CD4-positive, alpha-beta T cell treated with Interleukin-15 for 1 hour (primary cell): ENCODE measurements around the gene RPRD2.

Experiments used
- DNase-seq: peaks from one replicate; pipeline ENCODE4 v3.0.0-alpha.2; 2020

RPRD2 gene

DNA sequence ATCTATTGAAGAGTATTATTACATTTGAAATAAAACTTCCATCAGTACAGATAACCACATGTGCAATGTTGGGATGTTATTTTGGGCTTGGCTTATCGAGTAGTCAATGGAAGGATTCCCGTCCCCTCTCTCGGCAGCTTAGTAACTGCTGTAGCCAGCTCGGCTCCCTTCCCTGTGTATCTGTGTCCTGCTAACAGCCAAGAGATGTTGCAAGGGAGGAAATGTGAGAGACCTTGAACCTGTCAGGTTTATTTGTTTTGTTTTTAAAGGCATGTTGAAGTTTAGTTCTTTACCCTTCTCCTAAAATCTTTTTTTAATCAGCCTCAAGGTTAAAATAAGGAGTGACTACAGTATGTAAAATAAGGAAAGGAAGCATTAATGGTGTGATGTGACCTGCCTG lies 109.7 kb downstream of the RPRD2 start:
- no peak for DNase-seq

DNA sequence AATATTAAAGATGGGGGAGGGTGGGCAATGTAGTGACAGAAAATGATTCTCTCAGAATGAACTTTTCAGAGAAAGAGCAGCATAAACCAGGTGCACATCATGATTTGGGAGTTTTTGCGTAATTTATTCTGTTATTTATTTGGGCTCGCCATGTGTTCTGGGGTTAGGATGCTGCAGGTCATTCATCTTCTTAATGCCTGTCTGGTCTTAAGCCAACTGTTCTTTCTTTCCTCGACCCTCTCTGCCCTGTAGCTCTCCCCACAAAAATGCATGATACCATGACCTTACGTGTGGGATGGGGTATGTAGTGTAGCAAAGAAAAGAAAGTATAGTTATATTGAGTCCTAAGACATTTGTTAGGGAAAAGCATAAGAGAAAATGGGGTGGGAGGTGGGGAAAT lies 110.9 kb downstream of the RPRD2 start:
- DNase-seq, result no peak

DNA sequence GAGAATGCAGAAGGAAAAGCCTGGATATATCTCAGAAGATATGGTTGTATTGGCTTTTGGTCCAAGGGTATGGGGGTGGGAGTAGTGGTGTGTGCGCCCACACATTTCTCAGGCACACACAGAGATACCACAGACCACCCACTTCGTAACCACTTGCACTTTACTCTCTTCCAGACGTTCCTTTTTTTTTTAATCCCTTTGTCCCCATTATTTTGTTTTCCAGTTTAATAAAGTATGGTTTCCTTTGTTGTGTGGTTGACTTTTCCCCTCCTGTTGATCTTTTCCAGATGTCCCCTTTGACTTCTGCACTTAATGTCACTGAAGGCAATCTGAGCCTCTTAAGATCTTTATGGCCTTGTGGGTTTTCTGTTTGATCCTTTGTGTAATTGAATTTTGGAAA lies 112.8 kb downstream of the RPRD2 start:
- no peak for DNase-seq

DNA sequence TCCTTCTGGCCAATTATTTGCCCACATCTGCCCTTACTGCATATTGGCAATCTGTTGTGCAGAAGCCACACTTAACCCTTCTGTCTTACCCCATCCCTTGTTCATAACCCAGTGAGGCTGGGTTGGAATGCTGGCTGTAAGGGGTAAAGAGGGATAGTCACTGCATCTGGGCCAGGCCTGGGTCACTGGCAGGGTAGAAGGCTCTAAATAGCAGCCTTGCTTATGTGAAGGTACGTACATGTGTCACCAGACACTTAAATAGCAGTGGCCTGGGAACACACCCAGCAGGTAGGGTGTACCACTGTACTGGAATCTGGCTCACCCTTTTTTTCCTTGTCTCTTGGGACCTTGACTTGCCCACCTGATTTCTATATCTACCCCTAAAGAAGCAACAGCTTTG lies 113.4 kb downstream of the RPRD2 start:
- no peak for DNase-seq

DNA sequence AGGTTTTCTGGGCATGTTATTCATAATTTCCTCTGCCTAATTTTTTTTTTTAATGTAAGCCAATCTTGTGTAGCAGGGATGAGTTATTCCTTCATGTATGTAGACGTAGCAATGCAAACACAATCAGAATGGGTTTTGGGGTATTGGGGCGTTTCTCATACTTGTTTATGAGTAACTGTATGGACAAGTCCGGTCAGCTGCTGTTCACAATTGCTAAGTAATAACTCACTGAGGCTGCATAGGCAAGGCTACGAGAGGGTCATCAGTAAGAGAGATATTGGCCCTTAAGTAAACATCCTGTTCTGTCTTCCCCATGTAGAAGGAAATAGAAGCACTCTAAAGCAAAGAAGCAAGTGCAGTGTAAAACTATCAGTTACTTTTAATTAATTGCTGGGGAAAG lies 113.8 kb downstream of the RPRD2 start:
- no peak for DNase-seq

DNA sequence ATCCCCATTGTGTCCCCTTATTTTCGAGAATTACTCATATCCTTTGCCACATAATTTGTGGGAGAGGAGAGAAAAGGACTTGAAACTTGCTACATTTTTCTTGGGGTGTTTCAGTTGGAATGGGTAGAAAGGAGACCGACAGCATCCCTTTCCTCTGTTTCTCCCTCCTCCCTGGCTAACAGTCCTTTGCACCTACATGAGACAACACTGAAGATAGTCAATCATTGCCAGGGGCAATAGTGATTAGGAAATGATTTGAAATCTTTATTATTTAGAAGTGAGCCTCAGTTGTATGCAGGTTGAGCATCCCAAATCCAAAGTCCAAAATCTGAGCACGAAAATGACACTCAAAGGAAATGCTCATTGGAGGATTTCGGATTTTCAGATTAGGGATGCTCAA lies 115.4 kb downstream of the RPRD2 start:
- DNase-seq, result no peak

DNA sequence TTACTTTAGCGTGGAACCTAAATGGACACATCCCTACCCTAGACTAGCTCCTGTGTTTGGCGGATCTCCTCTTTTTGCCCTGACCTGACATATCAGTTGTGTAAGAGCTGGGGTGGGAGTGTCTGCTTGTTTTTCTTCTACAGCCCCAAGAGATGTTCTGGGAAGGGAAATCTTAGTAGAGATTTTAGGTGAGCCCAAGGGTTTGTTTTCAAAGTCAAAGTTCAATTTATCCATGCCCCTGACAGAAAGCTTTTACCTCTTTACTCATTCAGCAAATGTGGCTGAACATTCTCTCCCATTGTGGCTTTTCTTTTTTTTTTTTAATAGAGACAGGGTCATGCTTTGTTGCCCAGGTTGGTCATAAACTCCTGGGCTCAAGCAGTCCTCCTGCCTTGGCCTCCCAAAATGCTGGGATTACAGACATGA lies 116.0 kb downstream of the RPRD2 start:
- no peak for DNase-seq

DNA sequence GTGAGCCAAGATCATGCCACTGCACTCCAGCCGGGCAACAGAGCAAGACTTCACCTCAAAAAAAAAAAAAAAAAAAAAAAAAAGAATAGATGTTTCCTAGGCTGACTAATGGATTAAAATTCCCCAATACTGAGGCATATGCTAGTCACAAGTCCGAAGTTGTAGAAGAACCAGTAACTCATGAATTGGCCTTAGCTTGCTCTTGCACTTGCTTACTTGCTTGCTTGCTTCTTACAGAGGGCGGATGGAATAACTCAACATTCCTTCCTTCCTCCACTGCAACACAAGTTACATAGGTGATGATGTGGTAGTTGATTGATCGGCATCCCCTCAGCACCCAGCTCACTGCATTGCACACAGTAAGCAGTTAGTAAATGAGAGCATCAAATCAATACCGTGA lies 120.5 kb downstream of the RPRD2 start:
- no peak for DNase-seq

DNA sequence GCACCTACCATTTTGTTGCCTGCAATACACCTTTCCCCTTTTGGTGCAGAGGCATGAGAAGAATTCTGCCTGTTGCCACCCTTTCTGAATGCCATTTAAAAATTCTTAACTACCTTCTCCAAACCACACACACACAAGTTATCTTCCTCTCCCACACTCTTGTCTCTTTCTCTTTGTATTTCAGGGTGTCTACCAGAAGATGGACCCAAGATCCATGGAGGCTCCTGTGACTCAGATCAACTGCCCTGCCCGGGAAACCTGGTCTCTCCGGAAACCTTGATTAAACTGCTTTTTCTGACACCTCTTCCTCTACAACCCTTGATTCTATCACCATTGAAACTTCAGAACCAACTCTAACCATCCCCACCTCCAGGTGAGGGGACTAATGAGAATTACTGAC lies 120.9 kb downstream of the RPRD2 start:
- no peak for DNase-seq

DNA sequence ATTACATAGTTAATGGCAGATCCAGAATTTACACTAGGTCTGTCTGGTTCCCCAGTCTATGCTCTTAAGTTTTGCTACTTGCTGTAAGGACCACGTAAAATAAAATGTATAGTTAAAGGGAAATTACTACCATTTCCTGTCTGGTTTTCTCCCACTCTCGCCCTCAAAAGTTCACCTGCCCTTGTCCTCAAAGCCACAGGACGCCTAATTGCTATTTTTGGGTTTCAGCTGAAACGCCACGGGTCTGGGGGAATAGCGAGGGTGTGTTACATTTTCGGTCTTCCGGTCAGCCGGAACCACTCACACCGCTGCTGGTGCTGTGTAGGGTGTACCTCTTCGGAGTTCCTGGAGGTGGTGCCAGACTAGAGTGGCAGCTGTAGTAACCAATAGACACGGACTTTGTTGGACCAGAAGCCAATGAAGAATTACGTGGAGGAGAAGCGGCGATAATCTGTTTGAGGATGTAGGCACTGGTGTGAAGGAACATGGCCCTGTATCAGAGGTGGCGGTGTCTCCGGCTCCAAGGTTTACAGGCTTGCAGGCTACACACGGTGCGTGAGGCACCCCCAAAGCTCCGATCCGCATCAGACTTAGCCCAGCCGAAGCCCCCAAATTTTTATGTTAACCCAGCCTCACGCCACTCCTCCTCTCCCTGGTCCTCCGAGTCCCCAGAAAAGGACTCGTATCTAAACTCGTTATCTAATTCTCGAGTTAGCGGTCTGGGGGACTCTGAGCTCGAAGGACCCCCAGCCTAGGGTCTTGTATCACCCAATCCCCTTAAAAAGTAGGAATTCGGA lies 123.2 kb downstream of the RPRD2 start, which contains the start of gene TARS2:
TARS2 (plus strand) TSS at position 454 of the 797 bp plus-strand sequence; CDS start at position 486, 32 bp downstream.
- peak; percentile 97 for DNase-seq

DNA sequence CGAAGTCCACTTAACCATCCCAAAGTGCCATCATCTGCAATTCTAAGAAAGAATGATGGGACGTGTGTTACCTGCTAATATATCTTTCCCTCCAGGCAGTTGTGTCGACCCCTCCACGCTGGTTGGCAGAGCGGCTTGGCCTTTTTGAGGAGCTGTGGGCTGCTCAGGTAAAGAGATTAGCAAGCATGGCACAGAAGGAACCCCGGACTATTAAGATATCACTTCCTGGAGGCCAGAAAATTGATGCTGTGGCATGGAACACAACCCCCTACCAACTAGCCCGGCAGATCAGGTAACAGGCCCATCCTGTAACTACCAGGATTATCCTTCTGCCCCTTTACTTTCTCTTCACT lies 123.8 kb downstream of the RPRD2 start:
- DNase-seq, result no peak

DNA sequence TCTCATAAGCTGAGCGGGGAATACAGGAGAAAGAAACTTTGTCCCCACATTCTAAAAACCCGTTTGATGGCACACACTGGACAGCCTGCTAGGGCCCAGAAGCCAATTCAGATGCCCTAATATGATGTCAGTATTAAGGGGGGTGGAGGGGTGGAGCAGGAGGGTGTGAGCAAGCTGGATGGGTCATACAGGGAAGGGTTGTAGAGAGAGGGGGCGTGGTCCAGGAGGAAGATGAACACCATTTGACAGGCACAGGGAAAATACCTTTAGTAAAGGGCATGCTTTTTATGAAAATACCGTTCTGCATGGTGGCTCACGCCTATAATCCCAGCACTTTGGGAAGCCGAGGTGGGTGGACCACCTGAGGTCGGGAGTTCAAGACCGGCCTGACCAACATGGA lies 129.2 kb downstream of the RPRD2 start:
- no peak for DNase-seq

DNA sequence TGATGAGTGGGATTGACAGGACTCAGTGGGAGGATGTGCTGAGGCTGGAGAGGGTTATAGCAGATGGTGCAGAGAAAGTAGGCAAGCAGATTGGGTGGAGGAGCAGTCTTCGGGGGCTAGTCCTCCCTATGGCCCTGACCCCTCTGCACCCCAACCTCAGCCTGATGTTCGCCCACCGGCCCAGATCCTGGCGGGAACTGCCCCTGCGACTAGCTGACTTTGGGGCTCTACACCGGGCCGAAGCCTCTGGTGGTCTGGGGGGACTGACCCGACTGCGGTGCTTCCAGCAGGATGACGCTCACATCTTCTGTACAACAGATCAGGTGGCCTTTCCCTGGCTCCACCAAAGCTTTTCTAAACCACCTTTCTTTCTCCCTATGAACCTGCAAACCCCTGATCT lies 134.4 kb downstream of the RPRD2 start:
- DNase-seq, result no peak

DNA sequence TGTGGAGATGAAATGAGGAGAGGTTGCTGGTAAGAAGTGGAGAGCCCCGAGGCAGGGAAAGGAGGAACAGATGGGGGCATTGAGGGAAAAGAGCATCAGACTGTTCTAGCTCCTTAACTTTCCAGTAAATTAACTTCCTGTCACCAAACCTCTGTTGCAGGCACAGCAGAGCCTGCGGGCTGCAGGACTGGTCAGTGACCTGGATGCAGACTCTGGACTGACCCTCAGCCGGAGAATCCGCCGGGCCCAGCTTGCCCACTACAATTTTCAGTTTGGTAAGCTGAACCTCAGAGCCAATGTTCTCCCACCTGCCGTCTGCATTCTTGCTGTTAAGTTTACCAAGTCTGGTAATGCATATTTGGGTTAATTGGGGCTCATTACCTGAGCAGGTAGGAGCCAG lies 141.5 kb downstream of the RPRD2 start:
- no peak for DNase-seq

DNA sequence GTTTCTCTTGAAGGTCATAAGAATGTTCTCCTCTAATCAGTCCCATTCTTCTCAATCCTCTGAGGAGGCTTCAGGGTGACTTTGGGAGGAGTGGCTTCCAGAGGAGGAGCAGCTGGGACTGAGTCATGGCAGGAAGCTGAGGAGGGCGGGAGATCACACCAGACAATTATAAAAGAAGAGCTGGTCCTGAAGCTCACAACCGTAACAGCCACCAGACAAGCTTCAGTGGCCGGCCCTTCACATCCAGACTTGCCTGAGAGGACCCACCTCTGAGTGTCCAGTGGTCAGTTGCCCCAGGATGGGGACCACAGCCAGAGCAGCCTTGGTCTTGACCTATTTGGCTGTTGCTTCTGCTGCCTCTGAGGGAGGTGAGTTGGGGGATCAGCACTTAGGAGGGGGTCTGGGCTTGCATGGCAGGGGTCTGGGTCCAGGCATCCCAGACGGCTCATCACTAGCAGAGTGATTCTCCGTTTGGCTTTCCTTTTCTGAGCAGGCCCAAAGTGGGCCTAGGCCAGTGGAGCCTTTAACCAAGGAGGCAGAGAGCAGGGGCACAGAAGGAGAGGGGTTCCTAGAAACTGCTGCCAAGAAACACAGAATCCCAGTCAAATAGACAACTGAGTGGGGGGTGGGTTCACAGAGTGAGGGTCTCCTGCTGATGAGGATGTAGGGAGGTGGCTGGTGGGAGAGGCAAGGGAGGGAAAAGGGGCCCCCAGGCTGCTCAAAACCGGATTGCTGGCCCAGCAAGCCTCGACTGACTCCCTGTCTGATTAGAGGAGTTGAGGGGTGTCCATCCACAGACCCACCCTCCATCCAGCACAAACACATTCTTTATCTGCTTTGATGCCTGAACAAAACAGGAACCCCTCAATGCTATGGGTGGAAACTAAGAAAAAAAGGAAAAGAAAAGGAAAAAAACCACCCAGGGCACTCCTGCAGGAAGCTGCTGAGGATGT lies 144.2 kb downstream of the RPRD2 start, which contains the start of gene ECM1:
ECM1 (plus strand) TSS at position 198 of the 953 bp plus-strand sequence; CDS start at position 299, 101 bp downstream.
- DNase-seq, result peak; percentile 29

DNA sequence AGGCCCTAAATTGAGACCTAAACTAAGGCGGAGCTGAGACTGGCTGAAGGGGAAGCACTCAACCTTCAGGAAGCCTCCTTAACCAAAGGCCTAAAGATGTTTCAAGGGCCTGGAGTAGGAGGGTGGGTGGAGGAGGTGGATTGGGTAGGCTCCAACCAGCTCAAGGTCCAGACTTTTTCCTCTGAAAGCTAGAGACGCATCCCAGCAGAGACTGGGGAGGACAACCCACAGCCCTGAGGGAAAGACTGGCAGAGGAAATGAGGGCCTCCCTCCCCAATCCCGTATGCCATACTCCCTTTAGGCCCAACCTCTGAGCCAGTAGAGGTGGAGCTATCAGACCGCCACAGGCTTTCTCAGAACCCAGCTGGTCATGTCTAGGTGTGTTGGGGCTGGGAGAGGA lies 145.0 kb downstream of the RPRD2 start:
- DNase-seq, result no peak

DNA sequence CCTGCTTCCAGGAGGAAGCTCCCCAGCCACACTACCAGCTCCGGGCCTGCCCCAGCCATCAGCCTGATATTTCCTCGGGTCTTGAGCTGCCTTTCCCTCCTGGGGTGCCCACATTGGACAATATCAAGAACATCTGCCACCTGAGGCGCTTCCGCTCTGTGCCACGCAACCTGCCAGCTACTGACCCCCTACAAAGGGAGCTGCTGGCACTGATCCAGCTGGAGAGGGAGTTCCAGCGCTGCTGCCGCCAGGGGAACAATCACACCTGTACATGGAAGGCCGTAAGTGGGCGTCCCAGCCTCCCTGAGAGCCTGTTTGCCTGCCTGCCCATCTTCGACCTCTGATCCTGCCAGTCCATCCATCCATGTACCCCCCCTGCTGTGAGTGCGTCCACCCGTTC lies 147.6 kb downstream of the RPRD2 start:
- DNase-seq, result no peak

DNA sequence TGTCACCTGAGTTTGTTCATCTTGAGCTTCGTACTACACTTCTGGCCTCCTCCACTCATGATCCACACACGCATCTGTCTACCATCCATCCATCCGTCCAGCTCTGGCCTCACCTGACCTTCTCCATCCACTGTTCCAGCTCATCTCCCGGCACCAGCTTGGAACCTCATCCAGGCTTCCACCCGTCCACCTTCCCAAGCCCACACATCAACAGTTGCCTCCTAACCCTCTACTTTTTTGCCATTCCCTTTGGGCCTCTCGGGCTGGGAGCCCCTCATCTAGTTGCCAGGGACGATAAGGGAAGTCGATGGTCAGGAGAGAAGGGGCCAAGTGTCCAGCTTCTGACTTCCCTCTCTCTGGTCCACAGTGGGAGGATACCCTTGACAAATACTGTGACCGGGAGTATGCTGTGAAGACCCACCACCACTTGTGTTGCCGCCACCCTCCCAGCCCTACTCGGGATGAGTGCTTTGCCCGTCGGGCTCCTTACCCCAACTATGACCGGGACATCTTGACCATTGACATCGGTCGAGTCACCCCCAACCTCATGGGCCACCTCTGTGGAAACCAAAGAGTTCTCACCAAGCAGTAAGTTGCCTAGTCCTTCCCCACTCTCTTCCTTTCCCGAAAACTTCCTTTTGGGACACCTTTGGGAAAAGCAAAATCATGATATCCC lies 148.2 kb downstream of the RPRD2 start:
- DNase-seq, result no peak

DNA sequence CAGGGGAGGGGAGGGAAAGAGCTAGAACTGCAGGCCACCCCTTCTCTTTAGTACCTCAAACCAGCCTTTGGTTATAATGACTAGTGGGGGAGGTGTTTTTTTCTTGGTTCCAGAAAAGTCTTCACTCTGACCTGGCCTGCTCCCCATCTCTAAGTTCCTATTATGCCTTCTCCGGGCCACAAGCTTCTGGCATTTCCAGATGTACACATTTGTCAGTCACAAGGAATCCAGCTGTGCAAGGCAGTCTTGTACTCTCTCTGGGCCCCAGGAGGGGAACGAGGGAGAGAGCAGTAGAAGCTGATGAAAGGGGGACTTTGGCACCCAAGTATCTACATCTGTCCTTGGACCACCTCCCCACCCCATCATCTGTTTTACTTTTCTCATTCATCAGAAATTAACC lies 148.9 kb downstream of the RPRD2 start:
- no peak for DNase-seq

DNA sequence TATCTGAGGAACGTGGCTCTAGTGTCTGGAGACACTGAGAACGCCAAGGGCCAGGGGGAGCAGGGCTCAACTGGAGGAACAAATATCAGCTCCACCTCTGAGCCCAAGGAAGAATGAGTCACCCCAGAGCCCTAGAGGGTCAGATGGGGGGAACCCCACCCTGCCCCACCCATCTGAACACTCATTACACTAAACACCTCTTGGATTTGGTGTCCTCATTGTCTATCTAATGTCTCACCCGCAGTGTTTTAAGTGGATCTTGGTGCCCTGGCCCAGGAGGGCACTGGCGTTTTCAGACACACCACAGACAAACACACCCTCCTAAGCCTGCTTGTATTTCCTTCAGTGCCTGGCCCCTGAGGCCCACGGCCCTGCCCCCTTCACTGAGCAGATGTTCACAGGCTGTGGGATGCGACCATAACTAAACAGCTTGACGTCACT lies 149.4 kb downstream of the RPRD2 start:
- DNase-seq, result no peak

DNA sequence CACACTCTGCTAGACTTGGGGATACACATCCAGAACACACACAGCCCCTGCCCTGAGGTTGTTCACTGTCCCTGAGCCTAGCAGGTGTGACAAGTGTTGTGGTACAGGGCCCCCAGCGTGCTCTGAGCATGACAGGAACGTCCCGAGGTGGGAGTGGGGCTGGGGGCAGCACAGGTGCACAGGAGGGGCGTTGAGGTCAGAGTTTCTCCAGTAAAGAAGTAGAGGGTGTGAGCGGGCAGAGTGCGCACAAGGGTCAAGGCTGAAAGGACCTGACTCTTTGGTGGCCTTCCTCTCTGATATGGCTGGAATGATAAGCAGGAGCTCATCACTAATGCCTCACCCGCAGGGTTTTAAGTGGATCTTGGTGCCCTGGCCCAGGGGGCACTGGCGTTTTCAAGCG lies 150.3 kb downstream of the RPRD2 start:
- DNase-seq, result no peak

DNA sequence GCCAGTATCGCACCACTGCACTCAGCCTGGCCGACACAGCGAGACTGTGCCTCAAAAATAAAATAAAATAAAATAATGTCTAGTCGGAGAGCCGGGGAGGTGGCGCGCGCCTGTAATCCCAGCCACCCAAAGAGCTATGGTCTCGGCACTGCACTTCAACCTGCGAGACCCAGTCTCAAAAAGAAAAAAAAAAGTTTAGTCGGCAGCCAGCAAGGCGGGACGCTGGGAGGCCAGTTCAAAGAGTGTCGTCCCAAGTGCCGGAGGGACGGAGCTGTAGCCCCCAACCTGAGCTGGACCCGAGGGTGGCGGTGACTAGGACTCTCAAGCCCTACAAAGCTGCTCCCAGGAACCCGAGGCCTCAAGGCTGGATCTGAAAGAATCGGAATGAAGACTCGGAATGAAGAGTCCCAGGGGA lies 151.0 kb downstream of the RPRD2 start:
- DNase-seq, result no peak

DNA sequence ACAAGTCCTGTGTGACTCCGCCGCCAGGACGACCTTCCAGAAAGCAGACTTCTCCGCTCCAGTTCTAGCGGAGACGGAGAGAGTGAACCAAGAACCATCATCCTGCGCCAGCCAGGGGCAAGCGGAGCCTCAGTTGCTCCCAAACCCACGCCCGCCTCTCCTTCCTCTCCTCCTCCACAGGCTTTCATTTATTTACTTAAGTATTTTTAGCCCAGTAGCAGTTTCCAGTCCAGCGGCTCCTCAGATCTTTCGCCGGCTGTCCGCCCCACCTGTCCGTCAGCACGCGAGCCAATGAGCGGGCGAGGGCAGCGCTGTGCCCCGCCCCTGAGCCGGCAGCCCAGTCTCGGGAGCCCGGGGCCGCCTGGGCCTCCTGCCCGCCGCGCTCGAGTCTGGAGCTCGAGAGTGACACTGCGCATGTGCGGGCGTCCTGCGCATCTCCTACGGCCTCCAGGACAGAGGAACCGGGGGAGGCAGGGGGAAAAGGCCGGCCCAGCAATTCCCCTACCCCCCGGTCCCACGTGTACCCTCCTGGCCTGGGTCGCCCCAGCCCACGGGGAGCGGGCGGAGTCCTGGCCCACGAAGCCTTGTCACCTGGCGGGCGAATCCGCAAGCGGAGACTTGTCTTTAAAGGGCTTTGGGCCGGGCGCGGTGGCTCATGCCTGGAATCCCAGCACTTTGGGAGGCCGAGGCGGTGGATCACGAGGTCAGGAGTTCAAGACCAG lies 151.5 kb downstream of the RPRD2 start, which contains the start of gene FALEC:
FALEC (plus strand) TSS at position 425 of the 722 bp plus-strand sequence.
- peak; percentile 94 for DNase-seq
